Hindlimb muscle (tissue), 1 donor: ENCODE measurements around the gene FRMD5. TPM values are rescaled to one million over a fixed set of nuclear protein-coding genes. Genes with fewer than 3 reads are reported as not detected.
A peak's percentile ranks its signal among the peaks of the same experiment; 100 is the strongest.

Source experiments
- DNase-seq: peaks from one replicate; pipeline ENCODE4 v3.0.0-alpha.2; 2013
- polyA plus RNA-seq: library from polyadenylated mRNA; unstranded; fragments of 120-200 nt; gene quantifications from one replicate; pipeline ENCODE4 v1.2.1, GENCODE V29; 2013; ENCODE audit not compliant: insufficient read length

FRMD5 gene
- polyA plus RNA-seq, 1 donor: 0.44 TPM

GRCh38 chr15:43922021-43922420 is 273.1 kb downstream of the FRMD5 start:
- no peak for DNase-seq

GRCh38 chr15:43920815-43921214 is 274.3 kb downstream of the FRMD5 start:
- DNase-seq: no peak

- DNase-seq: no peak
These were observed 274.8 kb downstream of the FRMD5 start for GRCh38 chr15:43920254-43920600.

- no peak for DNase-seq
These were observed 275.4 kb downstream of the FRMD5 start for GRCh38 chr15:43919540-43920253.

GRCh38 chr15:43918717-43919116 is 276.4 kb downstream of the FRMD5 start:
- no peak for DNase-seq

GRCh38 chr15:43916326-43916660 is 278.8 kb downstream of the FRMD5 start:
- no peak for DNase-seq

- no peak for DNase-seq
These were observed 279.3 kb downstream of the FRMD5 start for GRCh38 chr15:43915631-43916325.

GRCh38 chr15:43913941-43914340 is 281.1 kb downstream of the FRMD5 start:
- DNase-seq: no peak

- no peak for DNase-seq
These were observed 281.9 kb downstream of the FRMD5 start for GRCh38 chr15:43913026-43913780.

- DNase-seq: no peak
These were observed 282.9 kb downstream of the FRMD5 start for GRCh38 chr15:43912208-43912607.

- no peak for DNase-seq
These were observed 283.8 kb downstream of the FRMD5 start for GRCh38 chr15:43911235-43911781.

GRCh38 chr15:43908516-43909050 is 286.5 kb downstream of the FRMD5 start:
- DNase-seq: no peak

- no peak for DNase-seq
These were observed 289.3 kb downstream of the FRMD5 start for GRCh38 chr15:43905755-43906154.

- DNase-seq: peak; percentile 52
These were observed 291.2 kb downstream of the FRMD5 start for GRCh38 chr15:43903864-43904290.

- DNase-seq: no peak
These were observed 293.6 kb downstream of the FRMD5 start for GRCh38 chr15:43901495-43901894.

GRCh38 chr15:43900996-43901395 is 294.1 kb downstream of the FRMD5 start:
- no peak for DNase-seq

GRCh38 chr15:43899928-43900327 is 295.1 kb downstream of the FRMD5 start:
- DNase-seq: no peak

- no peak for DNase-seq
These were observed 296.2 kb downstream of the FRMD5 start for GRCh38 chr15:43898891-43899290.

- DNase-seq: no peak
These were observed 298.5 kb downstream of the FRMD5 start for GRCh38 chr15:43896543-43896942.

- DNase-seq: no peak
These were observed 299.5 kb downstream of the FRMD5 start for GRCh38 chr15:43895586-43895985.

GRCh38 chr15:43893956-43894355 is 301.1 kb downstream of the FRMD5 start:
- no peak for DNase-seq

- no peak for DNase-seq
These were observed 306.0 kb downstream of the FRMD5 start for GRCh38 chr15:43889042-43889441.

- no peak for DNase-seq
These were observed 307.2 kb downstream of the FRMD5 start for GRCh38 chr15:43887901-43888300.
